Transverse colon (tissue), 4 donors: ENCODE data around the gene ACSL1.

ENCODE experiments used
- CTCF ChIP-seq, 5 experiments: fragments of 200-600 bp in 3 of 5; fragments of 450-650 bp in 2 of 5; sonication (generic) in 3 of 5; IDR thresholded peaks; 1 replicate in 2 of 5; 2 replicates in 3 of 5; pipeline ENCODE4 v1.5.1; 2016 to 2017; ENCODE audit warnings: antibody characterized with exemption in 5 of 5, inconsistent platforms in 3 of 5, mild to moderate bottlenecking in 2 of 5, moderate library complexity in 1 of 5
- EP300 ChIP-seq: sonication (generic); formaldehyde crosslinking; IDR thresholded peaks from one replicate; pipeline ENCODE4 v1.6.1; 2017; ENCODE audit warnings: antibody characterized with exemption, low read depth
- POLR2A ChIP-seq: fragments of 450-650 bp; IDR thresholded peaks from one replicate; pipeline ENCODE4 v1.6.1; 2016; ENCODE audit warnings: antibody characterized with exemption, mild to moderate bottlenecking, moderate library complexity
- POLR2AphosphoS5 ChIP-seq, 3 donors: sonication (generic); formaldehyde crosslinking; IDR thresholded peaks; one replicate each; pipeline ENCODE4 v1.6.1; 2016; ENCODE audit warnings: antibody characterized with exemption in 3 of 3

- TF ChIP-seq CTCF (IDR thresholded peaks at IDR 0.05) (no peak), POLR2A (no peak), POLR2AphosphoS5 (IDR thresholded peaks at IDR 0.05) (no peak), EP300 (no peak)
These were observed 69.4 kb downstream of the ACSL1 start for GRCh38 chr4:184756399-184756798.
